T follicular helper cell (primary cell): ENCODE data around the gene AADAC.
"Not testable (repeated sequence)": the region's sequence is repeated elsewhere in the genome, so short reads cannot be mapped to it uniquely, and the experiment has no call there.

ENCODE experiments used
- DNase-seq: peaks from one replicate; pipeline ENCODE4 v3.0.0-alpha.2; 2020; ENCODE audit warnings: low read depth

Gene AADAC

DNA sequence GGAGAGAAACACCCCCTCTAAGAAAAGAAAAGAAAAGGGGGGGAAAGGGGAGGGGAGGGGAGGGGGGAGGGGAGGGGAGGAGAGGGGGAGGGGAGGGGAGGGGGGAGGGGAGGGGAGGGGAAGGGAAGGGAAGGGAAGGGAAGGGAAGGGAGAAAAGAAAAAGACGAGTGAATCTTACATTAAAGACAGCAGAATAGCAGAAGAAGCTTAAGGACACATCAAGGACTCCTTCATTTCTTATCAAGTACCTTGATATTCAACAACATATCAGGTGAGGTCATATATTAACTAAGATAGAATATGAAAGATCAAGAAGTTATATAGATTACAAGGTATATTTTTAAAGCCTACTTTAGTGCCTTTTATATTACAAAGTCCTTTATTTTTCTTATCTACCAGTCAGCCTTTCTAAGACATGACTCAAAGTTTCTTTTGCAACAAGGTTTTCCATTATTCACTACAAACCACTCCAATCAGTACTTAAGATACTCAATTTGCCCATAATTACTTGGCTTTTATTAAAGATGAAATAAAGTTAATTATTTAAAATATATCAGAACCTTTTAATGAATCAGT lies 17.7 kb upstream of the AADAC start:
- no peak for DNase-seq

DNA sequence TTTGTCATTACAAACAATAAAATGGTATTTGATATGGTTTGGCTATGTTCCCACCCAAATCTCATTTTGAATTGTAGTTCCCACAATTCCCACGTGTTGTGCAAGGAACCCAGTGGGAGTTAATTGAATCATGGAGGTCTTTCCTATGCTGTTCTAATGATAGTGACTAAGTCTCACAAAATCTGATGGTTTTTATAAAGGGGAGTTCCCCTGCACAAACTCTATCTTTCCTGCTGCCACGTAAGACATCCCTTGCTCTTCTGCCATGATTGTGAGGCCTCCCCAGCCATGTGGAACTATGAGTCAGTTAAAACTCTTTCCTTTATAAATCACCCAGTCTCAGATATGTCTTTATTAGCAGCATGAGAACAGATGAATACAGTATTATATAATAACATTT lies 15.4 kb upstream of the AADAC start:
- DNase-seq: no peak

DNA sequence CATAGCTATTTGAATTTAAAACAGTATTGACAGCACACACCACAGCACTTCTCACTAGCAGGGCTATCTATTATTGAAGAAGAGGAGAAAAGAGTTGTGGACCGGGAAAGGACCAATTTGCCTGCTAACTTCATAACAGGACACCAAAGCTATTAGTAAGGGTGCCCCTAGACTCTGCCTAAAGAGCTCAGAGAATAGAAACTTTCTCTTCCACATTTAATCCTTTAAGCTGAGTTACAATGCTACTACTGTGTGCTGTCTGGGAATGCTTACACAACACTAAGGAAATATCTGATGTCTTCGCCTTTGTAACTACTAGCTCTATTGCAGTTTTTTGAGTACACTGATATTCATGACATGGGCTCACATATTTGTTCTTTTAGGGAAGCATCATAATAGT lies 13.5 kb upstream of the AADAC start:
- no peak for DNase-seq

DNA sequence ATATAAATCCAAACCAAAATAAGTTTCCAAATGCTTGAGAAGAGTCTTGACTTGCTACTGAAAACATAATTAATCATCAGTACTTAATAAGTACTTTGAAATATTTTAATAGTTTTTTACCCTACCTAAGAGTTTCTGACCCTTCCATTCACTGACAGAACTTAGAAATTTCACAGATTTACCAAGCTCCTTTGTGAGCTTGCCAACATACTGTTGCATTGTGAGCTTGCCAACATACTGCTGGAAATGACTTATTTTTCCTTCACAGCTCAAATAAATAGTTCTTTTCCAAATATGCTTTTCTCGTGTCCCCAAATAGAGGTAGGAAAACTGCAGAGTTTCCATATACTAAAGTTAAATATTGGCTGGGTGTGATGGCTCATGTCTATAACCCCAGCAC lies 9.6 kb upstream of the AADAC start:
- no peak for DNase-seq

DNA sequence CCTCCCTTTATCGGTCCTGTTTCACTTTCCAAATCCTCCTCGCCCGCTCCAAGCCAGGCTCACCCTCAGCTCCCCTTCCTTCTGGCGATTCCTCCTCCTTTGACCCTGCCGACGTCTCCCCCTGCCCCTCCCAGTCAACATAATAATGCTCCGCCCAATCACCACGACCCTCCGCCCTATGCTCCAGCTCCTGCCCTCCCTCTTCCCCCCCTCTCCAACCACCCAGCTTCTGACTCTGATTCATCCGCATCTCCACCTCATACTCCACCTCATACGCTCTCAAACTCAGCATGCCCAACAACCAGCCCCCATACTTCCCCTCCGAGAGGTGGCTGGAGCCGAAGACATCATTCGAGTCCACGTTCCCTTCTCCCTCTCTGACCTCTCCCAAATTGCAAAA lies 7.1 kb upstream of the AADAC start:
- no peak for DNase-seq

DNA sequence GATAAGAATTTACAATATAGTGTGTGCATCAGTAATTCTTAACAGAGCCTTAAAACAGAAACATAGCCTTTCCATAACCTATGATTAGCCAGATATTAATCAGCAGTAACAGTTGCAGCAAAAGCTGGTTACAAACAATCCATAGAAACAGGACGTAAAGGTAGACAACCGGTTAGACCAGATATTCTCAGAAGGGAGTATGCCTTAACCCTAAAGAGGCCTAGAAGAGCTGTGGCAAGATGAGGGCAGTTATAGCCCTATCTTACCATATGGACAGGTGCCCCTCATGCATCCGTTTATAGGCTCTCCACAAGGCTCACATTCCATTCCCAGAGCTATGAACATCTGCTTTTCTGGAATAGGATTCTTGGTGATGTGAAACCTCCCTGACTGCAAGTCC lies 5.0 kb upstream of the AADAC start:
- not testable (repeated sequence) for DNase-seq

DNA sequence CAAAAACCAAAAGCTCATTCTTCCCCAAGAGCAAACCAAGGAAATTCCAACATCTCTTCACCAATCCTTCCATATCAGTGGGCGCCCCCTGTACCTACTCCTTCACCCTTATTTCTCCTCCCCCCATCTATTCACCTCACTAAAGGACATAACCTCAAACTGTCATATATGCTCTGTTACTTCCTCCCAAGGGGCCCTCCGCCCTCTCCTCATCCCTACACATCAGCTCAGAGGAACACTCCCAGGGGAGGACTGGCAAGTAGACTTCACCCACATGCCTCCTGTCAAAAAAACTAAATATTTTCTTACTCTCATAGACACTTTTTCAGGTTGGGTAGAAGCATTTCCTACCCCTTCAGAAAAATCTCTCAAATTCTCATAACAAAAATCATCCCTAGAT lies 2.4 kb upstream of the AADAC start:
- DNase-seq: no peak

DNA sequence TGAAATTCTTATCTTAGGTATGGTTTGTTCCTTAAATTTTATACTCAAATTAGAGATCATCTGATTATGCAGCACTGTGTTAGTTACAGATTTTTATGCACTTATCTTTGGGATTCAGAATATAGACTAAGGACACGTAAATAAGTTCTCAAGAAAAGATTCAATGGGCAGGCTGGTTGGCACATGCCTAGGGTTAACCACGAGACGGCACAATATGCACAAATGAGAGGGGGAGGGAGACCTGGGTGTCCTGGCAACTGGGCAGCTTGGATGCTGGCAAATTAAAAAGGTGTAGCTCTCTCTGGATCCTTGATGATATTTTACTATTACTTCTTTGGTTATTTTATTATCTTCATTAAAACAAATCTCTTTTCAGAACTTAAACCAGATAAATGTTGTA lies 672 bp downstream of the AADAC start:
- DNase-seq: no peak

DNA sequence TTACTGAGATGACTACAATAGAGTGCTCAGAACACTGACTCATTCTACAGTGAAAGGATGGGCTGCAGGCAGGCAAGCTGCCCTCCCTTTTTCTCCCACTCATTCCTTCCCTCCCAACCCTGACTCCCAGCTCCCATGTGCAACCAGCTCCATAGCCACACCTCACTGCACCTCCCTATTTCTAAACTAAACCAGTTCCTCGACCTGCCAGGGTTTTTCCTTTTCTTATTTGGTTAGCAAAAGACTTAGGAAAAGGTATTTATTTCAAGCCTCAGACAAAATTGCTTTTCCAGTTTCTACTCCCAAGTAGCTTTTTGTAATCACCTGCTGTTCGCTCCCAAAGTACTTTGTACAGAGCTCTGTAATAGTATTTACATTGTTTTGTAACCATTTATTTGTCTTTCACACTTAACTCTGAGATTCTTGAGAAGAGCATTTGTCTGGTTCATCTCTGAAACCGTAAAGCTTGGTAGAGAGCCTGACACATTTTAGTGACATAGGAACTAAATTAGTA lies 2.2 kb downstream of the AADAC start:
- no peak for DNase-seq

DNA sequence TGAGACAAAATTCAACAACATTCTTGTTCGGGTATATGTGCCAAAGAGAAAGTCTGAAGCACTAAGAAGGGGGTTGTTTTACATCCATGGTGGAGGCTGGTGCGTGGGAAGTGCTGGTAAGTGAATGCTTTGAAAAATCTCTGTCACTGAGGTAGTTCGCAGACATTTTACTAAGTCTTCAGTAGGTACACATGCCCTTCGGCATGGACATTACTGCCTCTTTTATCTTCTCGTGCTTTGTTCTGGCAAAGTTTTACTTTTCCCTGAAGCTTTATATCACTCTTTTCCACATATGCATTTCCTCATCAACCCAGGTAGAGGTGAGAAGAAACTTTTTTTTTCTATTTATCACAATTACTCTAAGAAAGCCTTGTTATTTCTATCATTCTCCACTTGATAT lies 3.6 kb downstream of the AADAC start:
- no peak for DNase-seq

DNA sequence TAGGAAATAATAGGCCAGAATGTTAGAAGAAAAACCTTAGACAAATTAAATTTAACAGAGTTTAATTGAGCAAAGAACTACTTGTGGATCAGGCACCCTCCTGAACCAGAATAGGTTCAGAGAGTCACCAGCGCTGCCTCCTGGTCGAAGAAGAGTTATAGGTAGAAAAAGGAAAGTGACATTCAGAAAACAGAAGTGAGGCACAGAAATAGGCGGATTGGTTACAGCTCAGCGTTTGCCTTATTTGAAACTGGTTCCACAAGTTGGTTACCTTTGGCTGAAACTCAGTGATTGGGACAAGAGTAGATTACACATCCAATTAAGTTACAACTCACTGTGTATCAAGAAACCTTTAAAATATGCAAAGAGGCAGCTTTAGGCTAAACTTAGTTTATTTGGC lies 4.4 kb downstream of the AADAC start:
- no peak for DNase-seq

DNA sequence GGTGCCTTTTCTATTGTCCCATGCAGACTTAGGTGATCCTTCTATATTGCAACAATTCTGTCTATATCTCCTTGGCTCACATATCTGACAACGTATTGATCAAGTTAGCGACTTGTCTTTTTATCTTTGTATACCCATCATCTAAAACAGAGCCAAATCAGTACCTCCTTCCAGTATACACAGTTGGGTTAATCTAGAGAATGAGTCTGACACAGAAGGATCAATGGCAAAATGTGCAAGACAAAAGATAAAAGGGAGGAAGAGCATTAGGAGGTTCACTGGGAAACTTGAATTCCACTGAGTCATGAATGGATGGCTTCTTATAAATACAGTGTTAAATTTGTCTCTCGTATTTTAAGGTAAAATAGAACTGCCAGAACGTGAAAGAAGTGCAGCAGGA lies 6.0 kb downstream of the AADAC start:
- no peak for DNase-seq

DNA sequence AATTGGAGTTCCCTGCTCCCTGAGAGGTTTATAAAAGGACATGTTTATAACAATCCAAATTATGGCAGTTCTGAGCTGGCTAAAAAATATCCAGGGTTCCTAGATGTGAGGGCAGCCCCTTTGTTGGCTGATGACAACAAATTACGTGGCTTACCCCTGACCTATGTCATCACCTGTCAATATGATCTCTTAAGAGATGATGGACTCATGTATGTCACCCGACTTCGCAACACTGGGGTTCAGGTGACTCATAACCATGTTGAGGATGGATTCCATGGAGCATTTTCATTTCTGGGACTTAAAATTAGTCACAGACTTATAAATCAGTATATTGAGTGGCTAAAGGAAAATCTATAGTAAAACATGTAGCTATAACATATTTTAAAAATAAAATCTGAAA lies 13.9 kb downstream of the AADAC start:
- no peak for DNase-seq

DNA sequence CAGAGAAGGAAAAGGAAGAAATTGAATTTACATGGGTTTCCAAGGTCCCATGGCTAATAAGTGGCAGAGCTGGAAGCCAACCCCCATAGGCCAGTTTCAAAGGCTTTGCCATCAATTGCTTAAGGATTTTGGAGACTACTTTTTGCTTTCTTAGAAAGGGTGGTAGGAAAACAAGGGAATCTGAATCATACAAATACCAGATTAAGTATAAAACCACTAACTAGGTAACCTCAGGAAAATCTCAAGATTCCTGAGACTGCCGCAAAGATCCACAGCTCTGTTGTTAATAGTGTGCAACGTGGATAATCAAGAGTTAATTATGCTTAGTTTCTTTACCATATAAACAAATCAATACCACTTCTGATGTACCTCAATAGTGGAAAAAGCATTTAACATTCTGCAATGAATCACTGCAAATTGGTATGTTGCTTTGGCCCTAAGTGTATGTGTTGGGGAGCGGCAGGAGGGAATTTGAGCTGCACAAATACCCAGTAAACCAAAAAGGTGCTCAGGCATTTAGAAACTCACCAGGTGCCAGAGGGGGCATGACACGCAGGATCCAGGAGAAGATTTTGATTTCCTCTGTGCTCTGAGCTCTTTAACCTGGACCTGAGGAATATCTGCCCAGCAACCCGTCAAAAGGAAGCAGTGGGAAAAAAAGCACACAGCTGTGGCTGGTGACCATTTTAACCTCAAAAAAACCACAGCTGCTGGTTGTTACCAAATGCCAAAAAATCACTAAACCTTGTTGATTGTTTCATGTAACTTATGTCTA lies 22.0 kb downstream of the AADAC start:
- no peak for DNase-seq

DNA sequence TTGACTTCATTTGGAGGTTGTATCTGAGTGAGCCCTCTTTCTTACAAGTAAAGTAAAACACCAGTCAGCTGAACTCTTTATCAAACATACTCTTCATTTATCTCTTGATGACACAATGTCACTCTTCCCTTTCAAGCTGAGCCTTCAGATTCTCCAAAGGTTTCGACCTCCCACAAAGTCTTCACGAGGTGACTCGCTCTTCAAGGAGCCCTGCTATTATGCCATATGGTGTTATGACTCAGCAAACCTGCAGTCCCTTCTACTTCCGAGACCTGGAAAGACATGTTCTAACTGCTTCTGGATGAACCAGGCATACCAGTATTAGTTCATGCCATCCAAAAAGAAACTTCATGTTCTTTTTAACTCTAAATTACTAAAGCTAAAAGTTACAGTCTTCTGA lies 23.1 kb downstream of the AADAC start:
- DNase-seq: no peak

DNA sequence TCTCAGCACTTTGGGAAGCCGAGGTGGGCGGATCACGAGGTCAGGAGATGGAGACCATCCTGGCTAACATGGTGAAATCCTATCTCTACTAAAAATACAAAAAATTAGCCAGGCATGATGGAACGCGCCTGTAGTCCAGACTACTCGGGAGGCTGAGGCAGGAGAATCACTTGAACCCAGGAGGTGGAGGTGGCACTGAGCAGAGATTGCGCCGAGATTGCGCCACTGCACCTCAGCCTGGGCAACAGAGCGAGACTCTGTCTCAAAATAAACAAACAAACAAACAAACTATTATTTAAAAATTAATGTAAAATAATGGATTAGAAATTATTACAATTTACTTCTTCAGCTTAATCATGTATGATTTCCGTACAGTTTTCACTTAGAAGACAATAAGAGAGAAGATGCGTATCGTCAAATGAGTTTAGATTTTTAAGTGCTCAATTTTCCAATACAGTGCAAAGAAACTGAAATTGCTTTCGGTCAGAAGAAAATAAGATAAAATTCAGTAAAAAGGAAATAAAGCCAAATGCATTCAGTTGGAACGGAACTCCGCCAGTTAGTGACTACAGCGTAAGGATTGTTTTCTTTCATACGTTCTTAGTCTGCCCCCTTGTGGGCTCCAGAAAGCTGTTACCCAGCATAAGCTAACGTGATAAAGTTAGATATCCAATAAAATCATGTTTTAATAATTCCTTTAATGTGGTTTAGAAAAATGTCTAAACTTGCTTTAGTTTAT lies 24.8 kb downstream of the AADAC start:
- DNase-seq: no peak

DNA sequence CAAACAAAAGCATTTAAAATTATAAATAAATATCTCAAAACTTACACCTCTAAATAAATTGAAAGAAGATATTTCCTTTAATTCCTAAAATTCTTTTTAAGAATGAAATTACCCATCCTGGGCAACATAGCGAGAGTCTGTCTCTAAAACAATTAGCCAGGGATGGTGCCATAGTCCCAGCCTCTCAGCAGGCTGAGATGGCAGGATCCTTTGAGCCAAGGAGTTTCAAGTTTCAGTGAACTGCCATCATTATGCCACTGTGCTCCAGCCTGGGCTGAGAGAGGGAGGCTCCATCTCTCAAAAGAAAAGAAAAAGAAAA lies 25.4 kb downstream of the AADAC start:
- no peak for DNase-seq

DNA sequence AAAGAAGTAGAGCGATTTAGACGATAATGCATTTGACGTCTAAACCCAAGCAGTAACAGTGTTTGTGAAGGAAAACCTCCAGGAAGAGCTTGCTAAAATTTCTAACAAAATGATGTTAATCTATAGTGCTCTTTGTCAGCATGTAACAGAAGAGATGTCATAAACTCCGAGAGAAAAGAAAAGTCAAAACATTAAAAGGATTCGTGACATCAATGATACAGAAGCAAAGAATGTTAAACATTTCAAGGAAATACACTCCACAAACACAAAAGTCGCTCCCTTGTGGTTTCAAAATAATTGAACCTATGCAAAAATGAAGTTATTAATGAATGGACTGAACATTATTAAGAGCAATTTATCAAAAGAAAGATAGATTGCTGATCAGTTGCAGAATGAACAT lies 27.9 kb downstream of the AADAC start:
- DNase-seq: no peak

DNA sequence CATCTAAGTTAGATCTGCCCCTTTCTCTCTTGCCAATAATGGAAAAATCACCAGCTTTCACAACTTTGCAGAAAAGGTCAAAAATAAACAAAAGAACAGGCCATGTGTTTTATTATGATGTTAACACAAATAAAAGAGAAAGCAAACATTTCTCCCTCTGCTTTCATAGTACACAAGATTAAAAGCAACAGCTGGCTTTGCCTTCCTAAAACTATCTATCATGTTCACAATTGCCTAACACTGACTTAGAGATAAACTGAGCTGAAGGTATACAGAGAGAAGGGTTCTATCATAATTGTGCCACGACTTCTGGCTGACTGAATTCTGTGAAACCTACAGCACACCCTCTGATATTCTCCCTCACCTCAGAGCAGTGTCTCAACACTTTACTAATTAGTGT lies 29.4 kb downstream of the AADAC start:
- no peak for DNase-seq

DNA sequence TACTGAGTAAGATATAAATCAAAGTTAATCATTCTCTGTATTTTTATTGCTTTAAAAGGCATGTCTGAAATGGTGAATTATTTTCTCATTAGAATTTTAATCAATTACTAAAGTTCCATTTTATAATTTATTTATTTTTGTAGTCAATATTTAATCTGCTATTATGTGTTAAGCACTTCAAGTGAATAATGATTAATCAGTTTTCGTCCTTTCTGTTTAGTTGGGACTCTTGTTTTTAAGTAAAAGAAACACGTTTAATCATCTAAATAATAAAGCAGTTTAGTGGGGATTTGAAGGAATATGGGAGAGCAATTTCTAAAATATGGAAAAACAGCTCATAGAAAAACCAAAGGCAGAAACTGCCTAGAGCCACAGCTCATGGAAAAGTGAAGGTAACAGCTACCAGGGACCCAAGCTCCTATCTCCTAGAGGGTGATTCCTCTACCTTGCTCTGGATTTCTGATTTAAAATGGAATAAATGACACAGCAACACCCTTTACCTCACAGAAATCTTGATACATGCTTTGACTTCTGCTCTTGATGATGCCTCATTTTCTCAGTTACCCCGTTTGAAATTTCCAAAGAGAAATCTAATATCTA lies 31.5 kb downstream of the AADAC start:
- no peak for DNase-seq

DNA sequence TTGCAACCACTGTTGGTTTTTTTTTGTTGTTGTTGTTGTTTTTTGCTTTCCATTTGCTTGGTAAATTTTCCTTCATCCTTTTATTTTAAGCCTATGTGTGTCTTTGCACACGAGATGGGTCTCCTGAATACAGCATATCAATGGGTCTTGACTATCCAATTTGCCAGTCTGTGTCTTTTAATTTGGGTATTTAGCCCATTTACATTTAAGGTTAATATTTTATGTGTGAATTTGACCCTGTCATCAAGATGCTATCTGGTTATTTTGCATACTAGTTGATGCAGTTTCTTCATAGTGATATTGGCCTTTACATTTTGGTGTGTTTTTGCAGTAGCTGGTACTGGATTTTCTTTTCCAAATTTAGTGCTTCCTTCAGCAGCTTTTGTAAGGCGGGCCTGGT lies 36.1 kb downstream of the AADAC start:
- not testable (repeated sequence) for DNase-seq

DNA sequence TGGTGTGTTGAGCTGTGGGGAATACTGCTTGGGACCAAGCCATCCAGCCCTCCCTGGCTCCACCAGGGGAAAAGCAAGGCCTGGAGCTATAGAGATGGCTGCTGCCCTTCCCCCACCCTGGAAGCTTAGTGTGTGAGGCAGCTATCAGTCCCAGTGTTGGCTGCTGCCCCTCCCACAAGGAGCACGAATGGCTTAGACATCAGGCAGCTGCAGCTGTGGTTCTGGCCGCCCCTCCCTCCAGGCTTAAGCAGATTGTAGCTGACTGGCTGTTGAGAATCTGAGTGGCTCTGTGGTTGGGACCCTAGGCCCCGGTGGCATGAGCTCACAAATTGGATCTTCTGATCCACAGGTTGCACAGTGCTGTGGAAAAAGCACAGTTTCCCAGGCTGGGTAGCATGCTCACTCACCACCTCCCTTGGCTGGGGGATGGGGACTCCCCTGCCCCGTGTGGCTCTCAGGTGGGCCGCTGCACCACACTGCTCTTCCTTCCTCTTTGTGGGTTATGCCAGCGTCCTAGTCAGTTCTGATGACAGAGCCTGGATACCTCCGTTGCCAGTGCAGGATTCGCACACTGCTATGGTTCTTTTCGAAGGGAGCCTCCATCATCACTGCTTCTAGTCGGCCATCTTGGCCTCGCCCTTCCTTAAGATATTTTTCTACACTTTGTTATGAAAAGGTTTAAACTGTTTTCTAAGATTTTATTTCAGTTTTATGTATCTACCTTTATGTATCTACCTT lies 38.3 kb downstream of the AADAC start:
- no peak for DNase-seq
